Measurements from ENCODE around the gene PROSER1.

DNA sequence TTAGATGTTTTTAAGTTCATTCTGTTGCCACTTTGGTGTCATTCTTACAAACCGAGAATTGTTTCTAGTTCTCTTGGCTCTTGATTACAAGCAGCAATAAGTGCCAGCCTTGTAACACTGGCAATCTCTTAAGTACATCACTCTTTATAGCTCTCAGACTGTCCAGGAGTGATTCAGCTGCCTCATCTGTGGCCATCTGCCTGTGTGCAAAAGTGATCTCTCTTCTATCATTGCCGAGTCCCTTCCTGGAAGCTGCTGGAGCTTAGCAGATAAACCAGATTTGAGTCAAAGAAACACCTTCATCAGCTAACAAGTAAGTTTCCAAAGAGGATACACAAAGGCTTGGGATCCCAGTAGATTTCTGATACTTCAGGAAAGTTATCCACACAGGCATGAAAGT is 70.4 kb downstream of the PROSER1 start:
- TF ChIP-seq EP300 (IDR thresholded peaks at IDR 0.05) (no peak), POLR2AphosphoS5 (IDR thresholded peaks at IDR 0.05) (no peak), POLR2A (IDR thresholded peaks at IDR 0.05) (no peak)
- TF ChIP-seq, protein P1, sequence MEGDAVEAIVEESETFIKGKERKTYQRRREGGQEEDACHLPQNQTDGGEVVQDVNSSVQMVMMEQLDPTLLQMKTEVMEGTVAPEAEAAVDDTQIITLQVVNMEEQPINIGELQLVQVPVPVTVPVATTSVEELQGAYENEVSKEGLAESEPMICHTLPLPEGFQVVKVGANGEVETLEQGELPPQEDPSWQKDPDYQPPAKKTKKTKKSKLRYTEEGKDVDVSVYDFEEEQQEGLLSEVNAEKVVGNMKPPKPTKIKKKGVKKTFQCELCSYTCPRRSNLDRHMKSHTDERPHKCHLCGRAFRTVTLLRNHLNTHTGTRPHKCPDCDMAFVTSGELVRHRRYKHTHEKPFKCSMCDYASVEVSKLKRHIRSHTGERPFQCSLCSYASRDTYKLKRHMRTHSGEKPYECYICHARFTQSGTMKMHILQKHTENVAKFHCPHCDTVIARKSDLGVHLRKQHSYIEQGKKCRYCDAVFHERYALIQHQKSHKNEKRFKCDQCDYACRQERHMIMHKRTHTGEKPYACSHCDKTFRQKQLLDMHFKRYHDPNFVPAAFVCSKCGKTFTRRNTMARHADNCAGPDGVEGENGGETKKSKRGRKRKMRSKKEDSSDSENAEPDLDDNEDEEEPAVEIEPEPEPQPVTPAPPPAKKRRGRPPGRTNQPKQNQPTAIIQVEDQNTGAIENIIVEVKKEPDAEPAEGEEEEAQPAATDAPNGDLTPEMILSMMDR (IDR thresholded peaks at IDR 0.05), result no peak

Data from sigmoid colon (tissue), 4 donors.